GM06990 (cell line): ENCODE results near the gene CROCC.

Source experiments
- DNase-seq: peaks from one replicate; pipeline ENCODE4 v3.0.0-alpha.2; 2011; ENCODE audit not compliant: insufficient read length; ENCODE audit errors: extremely low read depth
- H3K27me3 ChIP-seq: replicated peaks from 2 replicates; pipeline ENCODE4 v1.6.0; 2011; ENCODE audit warnings: low read length; ENCODE audit not compliant: control insufficient read depth, insufficient read depth
- H3K36me3 ChIP-seq: 2 replicates; pipeline ENCODE4 v1.5.1; 2011; ENCODE audit warnings: low read length; ENCODE audit not compliant: control insufficient read depth, insufficient read depth
- H3K4me3 ChIP-seq: replicated peaks from 2 replicates; pipeline ENCODE4 v1.5.1; 2011; ENCODE audit warnings: low read depth, mild to moderate bottlenecking, control low read depth, low read length
- TF ChIP-seq, protein P1 (sequence below): IDR thresholded peaks from 2 replicates; pipeline ENCODE4 v1.5.1; 2011; ENCODE audit warnings: low read length, control low read depth, mild to moderate bottlenecking, inconsistent platforms; ENCODE audit not compliant: insufficient read depth, poor library complexity, severe bottlenecking

CROCC gene

DNA sequence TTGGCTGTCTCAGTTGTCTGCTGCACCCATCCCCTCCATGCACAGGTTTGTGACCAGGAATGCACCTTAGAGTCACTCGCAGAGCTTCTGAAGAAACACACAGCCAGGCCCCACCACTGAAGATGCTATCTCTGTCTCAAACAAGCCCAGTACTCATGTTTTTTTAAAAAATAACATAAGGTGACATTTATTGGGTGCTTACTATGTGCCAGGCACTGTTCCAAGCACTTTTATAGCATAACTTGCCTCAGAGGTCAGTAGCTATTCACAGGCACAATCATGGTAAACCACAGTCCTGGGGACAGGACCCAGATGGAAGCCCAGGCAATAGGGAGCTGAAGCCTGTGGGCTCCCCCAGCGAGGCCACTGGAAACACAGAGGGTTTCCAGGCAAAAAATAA lies 98.8 kb downstream of the CROCC start:
- TF ChIP-seq, protein P1, sequence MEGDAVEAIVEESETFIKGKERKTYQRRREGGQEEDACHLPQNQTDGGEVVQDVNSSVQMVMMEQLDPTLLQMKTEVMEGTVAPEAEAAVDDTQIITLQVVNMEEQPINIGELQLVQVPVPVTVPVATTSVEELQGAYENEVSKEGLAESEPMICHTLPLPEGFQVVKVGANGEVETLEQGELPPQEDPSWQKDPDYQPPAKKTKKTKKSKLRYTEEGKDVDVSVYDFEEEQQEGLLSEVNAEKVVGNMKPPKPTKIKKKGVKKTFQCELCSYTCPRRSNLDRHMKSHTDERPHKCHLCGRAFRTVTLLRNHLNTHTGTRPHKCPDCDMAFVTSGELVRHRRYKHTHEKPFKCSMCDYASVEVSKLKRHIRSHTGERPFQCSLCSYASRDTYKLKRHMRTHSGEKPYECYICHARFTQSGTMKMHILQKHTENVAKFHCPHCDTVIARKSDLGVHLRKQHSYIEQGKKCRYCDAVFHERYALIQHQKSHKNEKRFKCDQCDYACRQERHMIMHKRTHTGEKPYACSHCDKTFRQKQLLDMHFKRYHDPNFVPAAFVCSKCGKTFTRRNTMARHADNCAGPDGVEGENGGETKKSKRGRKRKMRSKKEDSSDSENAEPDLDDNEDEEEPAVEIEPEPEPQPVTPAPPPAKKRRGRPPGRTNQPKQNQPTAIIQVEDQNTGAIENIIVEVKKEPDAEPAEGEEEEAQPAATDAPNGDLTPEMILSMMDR, result no peak
- no peak for DNase-seq
- H3K27me3 ChIP-seq, result no peaks in the 10 kb centered on the region
- H3K36me3 ChIP-seq, result peaks cover 29% of the 10 kb centered on the region
- H3K4me3 ChIP-seq, result no peak overlapping the region

DNA sequence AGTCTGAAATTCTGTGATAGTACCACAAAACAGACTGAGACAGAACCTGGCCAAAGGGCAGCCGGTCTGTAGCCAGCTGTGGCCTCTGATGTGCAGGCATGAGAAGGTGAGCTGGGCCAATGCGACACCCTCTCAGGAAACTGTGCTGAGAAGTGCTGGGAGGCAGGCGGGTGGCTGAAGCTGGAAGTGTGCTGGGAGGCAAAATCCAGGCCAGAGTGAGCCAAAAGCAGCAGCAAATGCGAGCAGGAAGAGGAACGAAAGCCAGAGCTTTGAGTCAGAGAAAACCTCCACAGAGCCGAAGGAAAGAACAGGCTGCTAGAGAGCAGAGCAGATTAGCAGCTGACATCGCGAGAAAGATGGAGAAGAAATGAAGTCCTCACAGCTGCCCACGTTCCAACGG lies 100.2 kb downstream of the CROCC start:
- H3K4me3 ChIP-seq, result no peak overlapping the region
- TF ChIP-seq, protein P1, result no peak
- no peak for DNase-seq
- peaks cover 29% of the 10 kb centered on the region for H3K36me3 ChIP-seq
- H3K27me3 ChIP-seq, result no peaks in the 10 kb centered on the region
